Measurements from ENCODE around the gene FAM83E. TPM values are rescaled to one million over a fixed set of nuclear protein-coding genes. Genes with fewer than 3 reads are reported as not detected.
A peak's percentile ranks its signal among the peaks of the same experiment; 100 is the strongest.

The FAM83E gene
- total RNA-seq, 4 donors from 2014 or later, result 1.8 TPM; not detected in 2

DNA sequence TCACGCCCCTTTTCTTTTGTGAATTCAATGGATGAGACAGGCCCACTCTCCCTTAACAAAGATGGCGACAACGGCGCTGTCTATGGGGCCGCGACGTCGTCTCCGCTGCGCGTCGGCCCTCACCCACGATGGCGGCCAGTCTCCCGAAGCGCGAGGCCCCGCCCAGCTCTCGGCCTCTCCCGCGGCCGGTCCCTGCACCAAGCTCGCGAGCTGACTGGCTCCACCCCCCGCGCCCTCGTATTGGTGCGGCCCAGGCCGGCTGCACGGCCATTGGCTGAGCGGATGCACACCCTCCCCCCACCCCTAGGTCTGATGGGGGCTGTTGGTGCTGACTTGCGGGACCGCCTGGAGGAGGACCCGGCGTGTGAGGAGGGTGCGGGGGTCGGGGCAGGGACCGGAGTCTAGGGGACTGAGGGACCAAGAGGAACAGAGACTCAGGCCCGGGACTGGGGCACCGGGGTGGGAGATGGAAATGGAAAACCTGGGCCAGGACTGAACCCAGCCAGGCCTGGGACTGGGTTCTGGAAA, 9.3 kb upstream of the FAM83E start:
- TF ChIP-seq, protein P1, sequence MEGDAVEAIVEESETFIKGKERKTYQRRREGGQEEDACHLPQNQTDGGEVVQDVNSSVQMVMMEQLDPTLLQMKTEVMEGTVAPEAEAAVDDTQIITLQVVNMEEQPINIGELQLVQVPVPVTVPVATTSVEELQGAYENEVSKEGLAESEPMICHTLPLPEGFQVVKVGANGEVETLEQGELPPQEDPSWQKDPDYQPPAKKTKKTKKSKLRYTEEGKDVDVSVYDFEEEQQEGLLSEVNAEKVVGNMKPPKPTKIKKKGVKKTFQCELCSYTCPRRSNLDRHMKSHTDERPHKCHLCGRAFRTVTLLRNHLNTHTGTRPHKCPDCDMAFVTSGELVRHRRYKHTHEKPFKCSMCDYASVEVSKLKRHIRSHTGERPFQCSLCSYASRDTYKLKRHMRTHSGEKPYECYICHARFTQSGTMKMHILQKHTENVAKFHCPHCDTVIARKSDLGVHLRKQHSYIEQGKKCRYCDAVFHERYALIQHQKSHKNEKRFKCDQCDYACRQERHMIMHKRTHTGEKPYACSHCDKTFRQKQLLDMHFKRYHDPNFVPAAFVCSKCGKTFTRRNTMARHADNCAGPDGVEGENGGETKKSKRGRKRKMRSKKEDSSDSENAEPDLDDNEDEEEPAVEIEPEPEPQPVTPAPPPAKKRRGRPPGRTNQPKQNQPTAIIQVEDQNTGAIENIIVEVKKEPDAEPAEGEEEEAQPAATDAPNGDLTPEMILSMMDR (IDR thresholded peaks at IDR 0.05), result no peak
- peak; percentile 31 to 39 for TF ChIP-seq POLR2A (IDR thresholded peaks at IDR 0.05)
- intact Hi-C loops (cut with DNase I; ENCODE audit: low total_unique reads), result no loop called here
- peaks cover 0 to 13% of the 10 kb centered on the region in 2 donors for H3K4me1 ChIP-seq

DNA sequence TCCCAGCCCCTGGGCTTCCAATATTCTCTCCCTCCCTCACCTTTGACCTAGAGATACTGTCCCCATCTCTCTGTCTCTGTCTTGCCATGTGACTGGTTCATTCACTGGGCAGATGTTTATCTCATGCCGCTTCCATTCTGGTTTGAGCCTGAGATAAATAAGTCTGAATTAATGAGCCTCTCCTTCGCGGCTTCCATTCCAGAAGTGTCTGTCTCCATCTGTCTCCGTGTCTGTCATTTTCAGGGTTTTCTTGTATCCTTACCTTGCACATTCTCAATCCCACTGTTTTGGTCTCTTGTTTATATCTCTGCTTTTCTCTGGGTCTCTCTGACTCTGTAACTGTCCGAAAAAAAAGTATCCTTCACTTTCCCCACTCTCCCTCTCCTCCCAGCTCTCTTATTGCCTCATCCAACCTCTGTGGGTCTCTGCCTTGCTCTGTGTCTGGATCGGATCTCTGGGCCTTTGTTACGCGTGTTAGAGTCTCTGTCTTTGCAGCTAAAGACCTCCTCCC, 8.7 kb upstream of the FAM83E start:
- H3K4me3 ChIP-seq, result peak overlapping the region in 1 of 2 donors; percentile 5
- DNase-seq, result no peak
- no peaks in the 10 kb centered on the region for H3K36me3 ChIP-seq
- no peaks in the 10 kb centered on the region for H3K9me3 ChIP-seq
- H3K27me3 ChIP-seq, result no peaks in the 10 kb centered on the region
- H3K27ac ChIP-seq, result peak overlapping the region; percentile 82 to 83
- TF ChIP-seq, protein P1 (IDR thresholded peaks at IDR 0.05), result no peak
- TF ChIP-seq POLR2A (IDR thresholded peaks at IDR 0.05), result no peak
- intact Hi-C loops (cut with DNase I; ENCODE audit: low total_unique reads), result no loop called here
- peaks cover 0 to 13% of the 10 kb centered on the region in 2 donors for H3K4me1 ChIP-seq

More for the DNA sequence above, 9.3 kb upstream of the FAM83E start:
- no peaks in the 10 kb centered on the region for H3K36me3 ChIP-seq
- H3K4me3 ChIP-seq, result peak overlapping the region; percentile 38 to 48
- DNase-seq, result peak; percentile 98
- no peaks in the 10 kb centered on the region for H3K9me3 ChIP-seq
- peak overlapping the region; percentile 82 to 87 for H3K27ac ChIP-seq
- no peaks in the 10 kb centered on the region for H3K27me3 ChIP-seq

DNA sequence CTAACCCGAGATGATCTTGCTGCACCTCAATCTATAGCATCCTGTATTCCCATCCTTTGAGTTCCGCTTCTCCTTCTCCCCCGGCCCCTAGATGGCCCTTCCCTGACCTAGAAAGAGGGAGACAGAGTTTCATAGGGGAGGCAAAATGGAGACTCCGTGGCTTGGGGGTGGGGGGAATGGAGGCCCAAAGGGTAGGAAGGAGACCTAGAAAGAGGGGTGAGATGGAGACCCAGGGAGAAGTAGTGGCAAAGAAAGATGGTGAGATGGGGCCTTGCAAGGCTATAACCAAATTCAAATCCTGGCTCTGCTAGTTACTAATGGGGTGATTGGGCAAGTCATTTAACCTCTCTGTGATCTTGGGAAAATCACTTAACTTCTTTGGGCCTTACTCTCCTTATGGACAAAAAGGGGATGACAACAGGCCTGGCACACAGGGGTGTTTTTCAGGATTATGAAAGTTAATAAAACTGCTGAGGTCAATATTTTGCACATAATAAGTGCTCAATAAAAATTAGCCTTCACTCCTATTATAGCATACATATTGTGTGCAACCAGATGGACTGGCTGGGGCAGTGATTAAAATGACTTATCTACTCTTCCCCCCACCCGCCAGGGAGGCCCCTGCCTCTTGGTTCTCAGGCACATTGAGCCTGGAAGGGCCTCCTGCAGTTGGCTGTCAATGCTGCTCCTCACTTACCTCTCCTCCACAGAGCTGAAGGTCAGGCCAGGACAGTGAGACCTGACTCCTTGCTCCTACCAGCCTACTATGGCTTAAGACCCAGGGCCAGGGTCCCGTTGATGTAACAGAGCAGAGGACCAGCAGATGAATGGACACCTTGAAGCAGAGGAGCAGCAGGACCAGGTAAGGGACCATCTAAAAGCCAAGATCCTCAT, 5.1 kb upstream of the FAM83E start:
- no peaks in the 10 kb centered on the region for H3K36me3 ChIP-seq
- H3K9me3 ChIP-seq, result no peaks in the 10 kb centered on the region
- intact Hi-C loops (cut with DNase I; ENCODE audit: low total_unique reads), result loop anchor here (10.0 kb wide), 2 partner anchors 125 to 1135 kb away; partner anchors contain the start of gene KPTN
- peaks cover 8 to 23% of the 10 kb centered on the region in 2 donors for H3K4me1 ChIP-seq
- peak overlapping the region; percentile 49 to 88 for H3K4me3 ChIP-seq
- peak overlapping the region; percentile 90 to 98 for H3K27ac ChIP-seq
- DNase-seq, result no peak
- TF ChIP-seq, protein P1 (IDR thresholded peaks at IDR 0.05), result peak in 1 of 4 experiments; percentile 2
- no peak for TF ChIP-seq POLR2A (IDR thresholded peaks at IDR 0.05)
- no peaks in the 10 kb centered on the region for H3K27me3 ChIP-seq

DNA sequence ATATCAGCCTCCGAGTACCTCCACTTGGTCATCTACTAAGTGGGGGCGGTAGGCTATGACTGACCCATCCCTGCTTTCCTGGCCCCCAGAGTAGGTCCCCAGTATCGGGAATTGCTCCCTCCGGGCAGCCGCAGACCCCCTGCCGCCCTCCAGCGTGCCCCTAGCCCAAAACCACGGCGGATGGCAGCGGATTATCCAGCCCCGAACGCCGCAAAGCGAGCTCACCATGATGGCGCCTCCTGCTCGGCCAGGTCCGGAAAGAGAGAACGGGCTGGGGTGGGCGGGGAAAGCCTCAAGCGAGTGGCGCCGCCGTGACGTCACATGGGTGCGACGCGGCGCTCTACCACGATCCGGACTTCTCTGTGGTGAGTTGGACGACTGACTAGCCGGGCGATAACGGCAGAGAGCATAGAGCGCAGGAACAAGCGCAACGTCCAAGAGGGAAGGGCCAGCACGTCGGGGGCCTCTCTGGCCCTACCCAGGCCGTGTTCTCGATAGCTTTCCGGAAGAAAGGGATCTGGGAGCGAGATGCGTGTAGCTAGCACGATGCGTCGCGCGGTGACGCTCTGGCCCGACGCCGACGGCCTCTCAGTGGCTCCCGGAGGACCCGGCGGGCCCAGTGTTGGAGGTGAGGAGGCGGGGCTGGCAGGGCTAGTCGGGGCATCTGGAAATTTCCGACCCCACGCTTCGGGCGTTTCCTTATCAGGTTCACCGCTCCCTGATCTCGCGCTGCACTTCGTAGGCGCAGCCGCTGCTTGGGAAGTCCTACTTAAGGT, 4.2 kb upstream of the FAM83E start, which contains the start of the genes RPL18 and SPHK2:
TSS of gene RPL18 (minus strand) at position 263 of the 776 bp plus-strand sequence. CDS start at position 228, 35 bp downstream.
TSS of gene SPHK2 (plus strand) at position 591 of the 776 bp plus-strand sequence. CDS start 1,009 bp downstream, outside the sequence.
- H3K4me1 ChIP-seq, result peaks cover 8 to 19% of the 10 kb centered on the region in 2 donors
- TF ChIP-seq, protein P1 (IDR thresholded peaks at IDR 0.05), result peak in 3 of 4 experiments; percentile 9 to 31 (median 14)
- TF ChIP-seq POLR2A (IDR thresholded peaks at IDR 0.05), result peak; percentile 77 to 93

More for the DNA sequence above, 4.2 kb upstream of the FAM83E start, which contains the start of the genes RPL18 and SPHK2:
- intact Hi-C loops (cut with DNase I; ENCODE audit: low total_unique reads), result loop anchor here (10.0 kb wide), 2 partner anchors 124 to 1134 kb away; partner anchors contain the start of gene KPTN
- no peaks in the 10 kb centered on the region for H3K9me3 ChIP-seq
- H3K36me3 ChIP-seq, result no peaks in the 10 kb centered on the region
- DNase-seq, result peak; percentile 98 to 99
- no peaks in the 10 kb centered on the region for H3K27me3 ChIP-seq
- peak within 1 kb of the TSS; percentile 90 to 98 for H3K27ac ChIP-seq
- H3K4me3 ChIP-seq, result peak within 1 kb of the TSS; percentile 84 to 88
